OCI-LY3 (cell line): Measurements from ENCODE around the gene ZKSCAN2.

Source experiments
- EZH2phosphoT487 ChIP-seq: fragments of 200-600 bp; shearing (Covaris generic); IDR thresholded peaks from 2 replicates; pipeline ENCODE4 v1.6.1; 2018; ENCODE audit warnings: antibody characterized with exemption, mixed run types, low read depth
- TF ChIP-seq, protein P1 (sequence below): fragments of 200-600, 300-600 bp; sonication (generic); IDR thresholded peaks from 2 replicates; pipeline ENCODE4 v1.5.1; 2014; ENCODE audit warnings: antibody characterized with exemption, low read length, low read depth

DNA sequence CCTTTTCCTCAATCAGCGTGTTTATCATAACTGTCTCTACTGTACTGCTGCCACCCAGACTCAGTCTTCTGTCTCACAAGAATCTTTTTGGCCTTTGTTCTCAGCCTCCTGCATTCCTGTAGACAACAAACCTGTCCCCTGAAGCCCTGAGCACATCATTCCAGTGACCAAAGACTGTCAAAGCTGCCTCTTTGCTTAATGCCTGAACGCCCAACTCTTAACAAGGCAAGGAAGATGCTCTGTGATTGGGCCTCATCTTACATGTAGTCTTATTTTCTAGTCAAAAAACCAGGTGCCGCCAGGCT lies 70.2 kb downstream of the ZKSCAN2 start:
- TF ChIP-seq, protein P1, sequence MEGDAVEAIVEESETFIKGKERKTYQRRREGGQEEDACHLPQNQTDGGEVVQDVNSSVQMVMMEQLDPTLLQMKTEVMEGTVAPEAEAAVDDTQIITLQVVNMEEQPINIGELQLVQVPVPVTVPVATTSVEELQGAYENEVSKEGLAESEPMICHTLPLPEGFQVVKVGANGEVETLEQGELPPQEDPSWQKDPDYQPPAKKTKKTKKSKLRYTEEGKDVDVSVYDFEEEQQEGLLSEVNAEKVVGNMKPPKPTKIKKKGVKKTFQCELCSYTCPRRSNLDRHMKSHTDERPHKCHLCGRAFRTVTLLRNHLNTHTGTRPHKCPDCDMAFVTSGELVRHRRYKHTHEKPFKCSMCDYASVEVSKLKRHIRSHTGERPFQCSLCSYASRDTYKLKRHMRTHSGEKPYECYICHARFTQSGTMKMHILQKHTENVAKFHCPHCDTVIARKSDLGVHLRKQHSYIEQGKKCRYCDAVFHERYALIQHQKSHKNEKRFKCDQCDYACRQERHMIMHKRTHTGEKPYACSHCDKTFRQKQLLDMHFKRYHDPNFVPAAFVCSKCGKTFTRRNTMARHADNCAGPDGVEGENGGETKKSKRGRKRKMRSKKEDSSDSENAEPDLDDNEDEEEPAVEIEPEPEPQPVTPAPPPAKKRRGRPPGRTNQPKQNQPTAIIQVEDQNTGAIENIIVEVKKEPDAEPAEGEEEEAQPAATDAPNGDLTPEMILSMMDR = no peak
- TF ChIP-seq EZH2phosphoT487 = no peak
